Neuron (in vitro differentiated cells): Measurements from ENCODE around the gene MYO5C.

Experiments used
- H2AFZ ChIP-seq: one replicate; pipeline ENCODE4 v1.6.1; 2013; ENCODE audit warnings: low read depth, mild to moderate bottlenecking, inconsistent platforms, low read length, moderate library complexity
- H3K27me3 ChIP-seq: one replicate; pipeline ENCODE4 v1.6.1; 2013; ENCODE audit warnings: low read length; ENCODE audit not compliant: insufficient read depth
- H3K36me3 ChIP-seq: one replicate; pipeline ENCODE4 v1.6.1; 2013; ENCODE audit warnings: low read length; ENCODE audit not compliant: insufficient read depth
- H3K4me1 ChIP-seq: one replicate; pipeline ENCODE4 v1.6.1; 2013; ENCODE audit warnings: low read length; ENCODE audit not compliant: insufficient read depth
- H3K4me3 ChIP-seq: 2 replicates; pipeline ENCODE4 v1.5.1; 2013; ENCODE audit warnings: mild to moderate bottlenecking, low read length, moderate library complexity
- H3K9me3 ChIP-seq: one replicate; pipeline ENCODE4 v1.6.1; 2013; ENCODE audit warnings: low read length

The MYO5C gene

DNA sequence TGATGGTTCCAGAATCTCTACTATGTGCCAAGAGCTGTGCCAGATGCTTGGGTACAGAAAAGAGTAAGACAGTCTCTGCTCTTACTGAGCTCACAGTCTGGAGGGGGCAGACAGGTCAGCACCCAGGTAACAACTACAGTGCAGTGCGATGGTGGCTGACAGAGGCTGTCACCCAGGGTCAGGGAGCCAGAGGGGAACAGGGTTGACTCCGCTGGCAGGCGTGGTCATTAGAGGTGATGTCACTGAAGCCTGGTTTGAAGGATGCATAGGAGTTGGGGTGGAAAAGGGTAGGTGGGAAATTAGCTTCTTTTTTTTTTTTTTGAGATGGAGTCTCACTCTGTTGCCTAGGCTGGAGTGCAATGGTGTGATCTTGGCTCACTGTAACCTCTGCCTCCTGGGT lies 136.0 kb downstream of the MYO5C start:
- Histone ChIP-seq H3K27me3 (no peaks in the 10 kb centered on the region), H2AFZ (no peak overlapping the region), H3K4me1 (no peaks in the 10 kb centered on the region), H3K9me3 (peaks cover 3% of the 10 kb centered on the region), H3K36me3 (no peaks in the 10 kb centered on the region), H3K4me3 (no peak overlapping the region)

DNA sequence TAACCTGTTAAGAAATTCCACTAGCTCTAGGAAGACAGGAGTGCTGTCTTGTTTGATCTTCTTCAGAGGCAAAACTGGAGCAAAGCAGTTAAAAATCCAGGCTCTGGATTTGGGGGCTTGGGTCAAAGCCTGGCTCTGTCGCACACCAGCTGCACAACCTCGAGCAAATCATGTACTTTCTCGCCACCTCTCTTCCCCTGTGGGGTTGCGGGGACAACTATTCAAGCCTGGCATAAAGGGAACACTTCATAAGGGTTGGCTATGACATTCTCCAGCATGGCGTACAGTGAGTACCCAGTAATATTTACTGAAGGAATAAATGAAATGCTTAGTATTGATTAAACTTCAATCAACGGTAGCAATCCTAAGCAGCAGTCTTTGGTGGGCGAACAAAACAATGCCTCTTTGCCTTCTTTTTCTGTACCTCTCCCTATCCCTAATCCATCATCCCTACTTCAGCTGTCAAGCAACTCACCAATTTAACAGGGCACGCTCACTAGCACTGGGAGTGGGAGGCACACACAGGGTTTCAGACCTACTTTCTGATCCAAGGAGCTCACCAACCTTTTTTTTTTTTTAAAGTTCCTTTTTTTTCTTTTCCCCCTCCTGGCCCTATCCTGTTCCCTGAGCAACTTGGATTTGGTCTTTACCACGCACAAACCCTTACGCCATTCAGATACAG lies 137.4 kb downstream of the MYO5C start:
- Histone ChIP-seq H3K9me3 (peaks cover under 1% of the 10 kb centered on the region), H3K36me3 (no peaks in the 10 kb centered on the region), H3K4me1 (no peaks in the 10 kb centered on the region), H3K4me3 (no peak overlapping the region), H2AFZ (no peak overlapping the region), H3K27me3 (no peaks in the 10 kb centered on the region)

DNA sequence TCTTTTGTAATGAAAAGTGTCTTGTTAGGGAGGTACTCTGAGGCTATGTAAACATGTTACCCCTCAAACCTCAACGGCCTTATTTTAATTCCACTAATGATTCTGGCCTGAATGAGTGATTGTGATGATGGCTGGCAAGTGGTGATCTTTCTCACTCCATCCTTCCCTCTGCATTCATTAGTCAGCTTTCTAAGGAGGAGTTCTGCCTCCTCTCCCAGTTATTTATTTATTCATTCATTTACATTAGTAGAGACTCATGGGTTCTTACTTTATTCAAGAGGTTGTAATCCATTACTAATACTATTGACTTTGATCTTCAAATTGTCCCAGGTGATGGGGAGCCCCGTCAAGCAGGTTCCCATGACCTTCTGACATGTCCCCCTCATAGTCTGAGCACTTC lies 139.7 kb downstream of the MYO5C start:
- H3K27me3 ChIP-seq, result no peaks in the 10 kb centered on the region
- H3K4me3 ChIP-seq, result no peak overlapping the region
- H2AFZ ChIP-seq, result no peak overlapping the region
- no peaks in the 10 kb centered on the region for H3K9me3 ChIP-seq
- H3K4me1 ChIP-seq, result no peaks in the 10 kb centered on the region
- peaks cover 2% of the 10 kb centered on the region for H3K36me3 ChIP-seq

DNA sequence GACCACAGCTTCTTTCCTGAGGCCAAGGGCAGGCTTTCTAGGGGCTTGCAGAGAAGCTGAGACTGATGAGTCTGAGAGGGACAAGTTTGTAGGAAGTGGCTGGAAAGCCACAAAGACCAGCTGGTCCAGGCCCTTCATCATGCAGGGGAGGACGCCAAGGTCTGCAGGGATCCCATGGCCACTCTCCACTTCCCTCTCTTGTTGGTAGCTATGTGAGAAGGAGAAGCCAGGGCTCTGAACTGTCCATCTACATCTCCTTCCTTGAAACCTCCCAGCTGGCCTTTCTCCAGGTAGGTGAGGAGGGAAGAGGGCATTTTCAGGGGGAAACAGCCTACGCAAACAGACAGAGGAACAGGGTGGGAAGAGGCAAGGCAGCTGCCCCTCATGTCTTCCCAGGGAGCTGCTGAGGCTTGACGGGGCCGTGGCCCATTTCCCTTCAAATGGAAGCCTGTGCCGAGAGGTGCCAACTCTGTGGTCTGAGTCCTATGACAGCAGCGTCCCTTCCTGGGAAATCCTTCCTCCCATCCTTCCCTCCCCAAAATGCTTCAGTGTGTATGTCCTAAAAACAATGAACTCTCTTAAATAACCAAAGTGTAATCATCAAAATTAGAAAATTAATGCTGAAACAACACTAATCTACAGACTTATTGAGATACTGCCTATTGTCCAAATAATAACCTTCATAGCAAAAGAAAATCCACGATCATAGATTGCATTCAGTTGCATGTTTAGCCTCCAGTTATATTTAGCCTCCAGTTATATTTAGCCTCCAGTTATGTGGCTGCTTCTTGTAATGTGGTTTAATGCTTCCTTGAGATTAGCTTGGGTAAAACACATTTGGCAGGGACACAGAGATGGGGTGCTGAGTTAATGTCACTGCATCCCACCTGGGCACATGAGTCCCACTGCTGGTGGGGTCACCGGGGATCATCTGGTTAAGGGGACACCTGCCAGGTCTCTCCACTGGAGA lies 140.4 kb downstream of the MYO5C start:
- Histone ChIP-seq H3K4me3 (no peak overlapping the region), H2AFZ (no peak overlapping the region), H3K4me1 (no peaks in the 10 kb centered on the region), H3K9me3 (no peaks in the 10 kb centered on the region), H3K36me3 (peaks cover 2% of the 10 kb centered on the region), H3K27me3 (no peaks in the 10 kb centered on the region)

DNA sequence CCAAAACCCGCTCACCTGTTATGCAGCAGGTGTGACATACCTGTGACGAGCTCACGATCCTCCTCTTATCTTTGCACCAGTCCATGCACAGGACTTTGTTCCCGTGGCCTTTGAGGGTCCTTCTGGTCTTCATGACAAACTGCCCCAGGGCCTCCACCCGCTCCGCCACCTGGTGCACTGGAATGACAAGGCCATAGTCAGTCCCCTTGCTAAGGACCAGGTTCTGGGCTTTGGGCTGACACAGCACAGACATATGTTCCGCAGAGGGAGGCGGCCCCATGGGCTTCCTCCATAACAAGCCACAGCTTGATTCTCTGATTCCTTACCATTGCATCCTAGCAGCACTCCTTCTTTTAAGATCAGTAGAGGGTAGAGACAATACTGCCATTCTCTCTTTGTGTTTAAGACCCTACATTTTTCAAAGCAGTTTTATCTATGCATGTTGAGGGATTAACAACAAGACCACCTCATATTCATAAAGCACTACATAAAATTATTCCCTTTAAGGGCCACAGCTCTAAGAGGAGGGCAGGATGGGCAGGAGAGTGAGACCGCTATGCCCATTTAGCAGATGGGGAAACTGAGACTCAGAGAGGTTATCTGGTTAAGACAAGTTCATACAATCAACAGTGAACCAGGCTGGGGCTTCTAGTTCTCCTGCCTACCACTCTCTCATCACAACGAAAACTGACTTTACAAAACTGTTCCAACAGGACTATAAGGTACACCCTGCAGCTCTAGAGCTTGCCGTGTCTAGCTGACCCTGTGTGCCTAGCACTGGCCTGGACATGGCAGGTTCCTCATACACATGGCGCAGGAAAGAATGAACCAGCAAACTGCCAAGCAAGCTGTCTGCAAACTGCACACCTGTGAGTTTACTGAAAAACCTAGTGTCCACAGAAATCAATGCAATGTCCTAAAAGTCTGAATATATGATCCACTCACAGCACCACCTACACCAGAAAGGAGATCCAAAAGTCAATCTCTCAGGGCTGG lies 141.4 kb downstream of the MYO5C start:
- Histone ChIP-seq H3K4me1 (no peaks in the 10 kb centered on the region), H3K4me3 (no peak overlapping the region), H3K27me3 (no peaks in the 10 kb centered on the region), H3K9me3 (no peaks in the 10 kb centered on the region), H3K36me3 (peaks cover 5% of the 10 kb centered on the region), H2AFZ (no peak overlapping the region)

DNA sequence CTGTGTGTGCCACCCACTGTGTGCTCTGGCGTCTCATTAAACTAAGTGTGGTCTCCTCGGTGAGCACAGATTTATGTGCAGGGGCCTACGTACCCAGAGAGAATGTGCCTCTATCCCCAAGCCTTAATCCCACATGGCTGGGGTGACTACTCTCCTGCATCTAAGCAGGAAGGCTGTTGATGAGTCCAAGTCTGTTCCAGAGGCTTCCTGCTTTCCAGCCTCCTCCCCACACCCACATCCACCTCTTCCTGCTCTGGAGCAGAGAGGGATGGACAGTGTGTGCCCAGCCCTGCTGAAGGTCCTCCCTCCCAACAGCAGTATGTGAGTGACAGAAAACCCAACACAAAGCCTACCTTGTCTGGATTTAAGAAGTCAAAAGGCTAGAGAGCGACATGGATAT lies 144.3 kb downstream of the MYO5C start:
- Histone ChIP-seq H3K4me1 (no peaks in the 10 kb centered on the region), H2AFZ (no peak overlapping the region), H3K9me3 (peaks cover 1% of the 10 kb centered on the region), H3K27me3 (no peaks in the 10 kb centered on the region), H3K36me3 (peaks cover 9% of the 10 kb centered on the region), H3K4me3 (no peak overlapping the region)

DNA sequence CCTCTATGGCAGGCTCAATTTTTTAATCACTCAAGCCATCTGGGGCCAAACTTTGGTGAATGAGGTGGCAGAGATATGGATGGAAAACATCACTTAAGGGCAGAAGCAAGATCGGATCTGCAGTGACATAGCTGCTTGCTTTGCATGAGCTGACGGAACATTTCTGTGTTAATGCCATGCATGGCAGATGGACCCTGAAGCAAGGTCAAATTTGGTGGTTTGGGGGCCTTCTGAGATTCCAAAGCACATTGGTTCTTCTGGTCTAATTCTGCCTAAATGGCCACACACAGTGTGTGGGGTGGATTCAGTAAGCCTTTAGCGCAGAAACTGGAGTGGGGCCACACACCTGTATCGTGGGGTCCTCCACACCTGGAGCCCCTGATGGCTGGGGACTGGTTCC lies 144.7 kb downstream of the MYO5C start:
- Histone ChIP-seq H3K4me1 (no peaks in the 10 kb centered on the region), H3K36me3 (peaks cover 12% of the 10 kb centered on the region), H3K9me3 (peaks cover 5% of the 10 kb centered on the region), H2AFZ (no peak overlapping the region), H3K4me3 (no peak overlapping the region), H3K27me3 (no peaks in the 10 kb centered on the region)

DNA sequence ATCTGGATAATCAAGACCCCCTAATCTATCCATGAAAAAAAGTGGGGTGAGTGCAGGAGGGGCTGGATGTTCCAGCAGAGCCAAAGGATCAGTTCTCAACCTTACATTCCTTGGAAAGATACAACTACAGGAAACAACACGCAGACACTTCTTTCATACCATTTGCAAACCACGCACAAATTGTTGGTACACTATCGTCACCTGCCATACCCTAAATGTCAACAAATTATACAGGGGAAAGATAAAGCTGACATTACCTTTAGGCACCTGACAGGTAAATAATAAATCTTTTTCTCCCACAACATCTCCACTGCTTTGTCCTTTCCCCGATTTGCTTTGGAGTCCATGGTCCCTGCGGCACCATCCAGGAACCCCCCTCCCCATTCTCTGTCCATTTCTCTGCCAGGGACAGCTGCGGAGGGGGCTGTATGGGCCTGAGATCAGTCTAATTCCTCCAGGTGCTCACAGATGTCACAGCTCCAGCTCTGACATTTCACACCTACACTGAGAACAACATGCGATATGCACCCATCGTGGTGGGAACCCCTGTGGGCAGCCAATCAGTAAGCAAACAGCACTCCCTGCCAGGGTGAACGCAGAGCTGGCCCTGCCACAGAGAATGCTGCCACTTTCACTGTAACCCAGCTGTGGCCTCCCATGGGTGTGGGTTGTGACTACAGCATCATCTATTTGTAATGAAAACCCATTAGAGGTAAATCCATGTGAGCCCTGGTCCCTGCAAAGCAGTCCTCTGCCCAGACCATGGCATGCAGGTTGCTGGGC lies 145.4 kb downstream of the MYO5C start:
- no peak overlapping the region for H2AFZ ChIP-seq
- peaks cover 5% of the 10 kb centered on the region for H3K9me3 ChIP-seq
- H3K27me3 ChIP-seq, result no peaks in the 10 kb centered on the region
- no peaks in the 10 kb centered on the region for H3K4me1 ChIP-seq
- peaks cover 12% of the 10 kb centered on the region for H3K36me3 ChIP-seq
- no peak overlapping the region for H3K4me3 ChIP-seq

DNA sequence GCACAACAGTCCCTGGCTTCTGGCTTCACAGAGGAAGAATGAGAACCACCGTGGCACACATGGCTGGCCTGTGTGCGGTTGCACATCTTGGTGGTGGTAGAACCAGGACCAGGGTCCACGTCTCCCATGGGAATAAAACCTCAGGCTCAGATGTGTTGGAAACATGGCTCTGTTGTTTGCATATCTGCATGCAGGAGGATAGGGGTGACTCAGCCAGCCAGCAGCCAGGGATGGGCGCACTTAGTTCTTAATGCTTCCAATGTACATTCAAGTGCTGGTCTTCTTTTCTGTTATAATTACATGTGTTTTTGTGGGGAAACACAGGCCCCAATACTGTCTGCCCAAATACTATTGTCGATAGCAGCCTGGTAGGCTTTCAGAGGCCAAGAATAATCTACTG lies 147.2 kb downstream of the MYO5C start:
- no peak overlapping the region for H3K4me3 ChIP-seq
- no peak overlapping the region for H2AFZ ChIP-seq
- H3K9me3 ChIP-seq, result peaks cover 6% of the 10 kb centered on the region
- no peaks in the 10 kb centered on the region for H3K4me1 ChIP-seq
- no peaks in the 10 kb centered on the region for H3K27me3 ChIP-seq
- H3K36me3 ChIP-seq, result peaks cover 12% of the 10 kb centered on the region

DNA sequence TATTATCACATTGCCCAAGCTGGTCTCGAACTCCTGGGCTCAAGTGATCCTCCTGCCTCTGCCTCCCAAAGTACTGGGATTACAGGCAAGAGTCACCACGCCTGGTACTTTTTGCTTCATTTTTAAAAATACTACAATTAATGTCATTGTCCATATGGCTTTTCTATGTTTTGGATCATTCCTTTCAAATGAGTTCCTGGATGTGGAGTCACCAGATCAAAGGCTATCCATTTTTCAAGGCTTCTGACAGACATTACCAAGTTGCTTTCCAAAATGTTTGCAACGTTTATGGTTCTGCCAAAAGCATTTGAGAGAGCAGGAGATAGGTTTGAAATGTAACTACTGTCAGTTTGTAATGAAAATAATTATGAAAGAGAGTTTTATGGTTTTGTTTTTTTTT lies 148.8 kb downstream of the MYO5C start:
- Histone ChIP-seq H2AFZ (no peak overlapping the region), H3K4me1 (no peaks in the 10 kb centered on the region), H3K36me3 (peaks cover 15% of the 10 kb centered on the region), H3K27me3 (no peaks in the 10 kb centered on the region), H3K4me3 (no peak overlapping the region), H3K9me3 (peaks cover 8% of the 10 kb centered on the region)

DNA sequence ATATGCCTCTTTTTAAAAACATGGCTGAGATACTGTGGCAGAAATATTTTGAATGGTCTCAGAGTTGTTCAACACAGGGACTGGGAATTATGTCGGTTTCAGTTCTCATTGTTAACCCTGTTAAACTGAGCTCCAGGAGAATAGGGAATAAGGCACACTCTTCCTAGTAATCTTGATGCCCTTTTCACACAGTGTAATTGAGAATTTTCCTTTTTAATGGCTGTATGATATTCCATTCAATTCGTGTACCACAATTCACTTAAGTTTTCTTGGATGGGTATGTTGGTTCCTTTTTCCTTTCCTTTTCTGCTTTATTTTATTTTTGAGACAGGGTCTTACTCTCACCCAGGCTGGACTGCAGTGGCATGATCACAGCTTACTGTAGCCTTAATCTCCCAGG lies 149.3 kb downstream of the MYO5C start:
- H3K4me1 ChIP-seq, result no peaks in the 10 kb centered on the region
- peaks cover 13% of the 10 kb centered on the region for H3K36me3 ChIP-seq
- no peak overlapping the region for H2AFZ ChIP-seq
- peaks cover 8% of the 10 kb centered on the region for H3K9me3 ChIP-seq
- H3K27me3 ChIP-seq, result no peaks in the 10 kb centered on the region
- no peak overlapping the region for H3K4me3 ChIP-seq

DNA sequence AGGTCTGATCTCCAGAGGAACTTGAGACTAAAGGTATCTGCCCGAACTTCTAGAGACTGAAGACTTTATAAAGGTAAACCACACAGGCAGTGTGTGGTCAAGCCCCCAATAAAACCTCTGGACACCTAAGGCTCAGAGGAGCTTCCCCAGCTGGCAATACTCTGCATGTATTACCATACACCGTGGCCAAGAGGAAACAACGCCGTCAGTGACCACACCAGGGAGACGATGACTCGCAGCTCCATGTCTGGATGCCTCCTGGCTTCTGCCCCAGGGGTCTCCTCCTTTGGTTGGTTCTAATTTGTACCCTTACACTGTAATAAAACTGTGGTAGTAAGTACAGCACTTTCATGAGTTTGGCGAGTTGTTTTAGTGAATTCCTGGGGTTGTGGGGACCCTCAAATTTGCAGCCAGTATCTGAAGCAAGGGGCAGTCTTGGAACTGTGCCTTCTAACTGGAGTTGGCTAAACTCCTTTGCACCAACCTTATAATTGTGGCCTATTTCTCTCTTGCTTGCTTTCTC lies 150.9 kb downstream of the MYO5C start:
- Histone ChIP-seq H3K27me3 (no peaks in the 10 kb centered on the region), H2AFZ (no peak overlapping the region), H3K9me3 (peaks cover 8% of the 10 kb centered on the region), H3K36me3 (peaks cover 15% of the 10 kb centered on the region), H3K4me3 (no peak overlapping the region), H3K4me1 (no peaks in the 10 kb centered on the region)
